Duodenal mucosa (tissue), 2 donors: Measurements from ENCODE around the gene WNT3A.
"Not testable (repeated sequence)": the region's sequence is repeated elsewhere in the genome, so short reads cannot be mapped to it uniquely, and the experiment has no call there.

Experiments
- H3K27ac ChIP-seq: one replicate; pipeline ENCODE4 v1.7.0; 2013; ENCODE audit warnings: low read depth, low read length
- H3K27me3 ChIP-seq, 2 donors: one replicate each; pipeline ENCODE4 v1.7.0; 2013; ENCODE audit warnings: low read length in 2 of 2, control low read depth in 1 of 2; ENCODE audit not compliant: insufficient read depth in 2 of 2, control insufficient read depth in 1 of 2
- H3K36me3 ChIP-seq, 2 donors: one replicate each; pipeline ENCODE4 v1.7.0; 2013; ENCODE audit warnings: low read length in 2 of 2, control low read depth in 1 of 2; ENCODE audit not compliant: insufficient read depth in 2 of 2, control insufficient read depth in 1 of 2
- H3K4me1 ChIP-seq, 2 donors: one replicate each; pipeline ENCODE4 v1.7.0; 2013; ENCODE audit warnings: low read length in 2 of 2, control low read depth in 1 of 2; ENCODE audit not compliant: insufficient read depth in 2 of 2, control insufficient read depth in 1 of 2
- H3K4me3 ChIP-seq, 2 donors: one replicate each; pipeline ENCODE4 v1.7.0; 2013; ENCODE audit warnings: low read length in 2 of 2, low read depth in 1 of 2
- H3K9ac ChIP-seq, 2 donors: one replicate each; pipeline ENCODE4 v1.7.0; 2013; ENCODE audit warnings: low read length in 2 of 2, low read depth in 1 of 2
- H3K9me3 ChIP-seq, 2 donors: one replicate each; pipeline ENCODE4 v1.7.0; 2013; ENCODE audit warnings: low read length in 2 of 2, control low read depth in 1 of 2; ENCODE audit not compliant: control insufficient read depth in 1 of 2

Gene WNT3A

DNA sequence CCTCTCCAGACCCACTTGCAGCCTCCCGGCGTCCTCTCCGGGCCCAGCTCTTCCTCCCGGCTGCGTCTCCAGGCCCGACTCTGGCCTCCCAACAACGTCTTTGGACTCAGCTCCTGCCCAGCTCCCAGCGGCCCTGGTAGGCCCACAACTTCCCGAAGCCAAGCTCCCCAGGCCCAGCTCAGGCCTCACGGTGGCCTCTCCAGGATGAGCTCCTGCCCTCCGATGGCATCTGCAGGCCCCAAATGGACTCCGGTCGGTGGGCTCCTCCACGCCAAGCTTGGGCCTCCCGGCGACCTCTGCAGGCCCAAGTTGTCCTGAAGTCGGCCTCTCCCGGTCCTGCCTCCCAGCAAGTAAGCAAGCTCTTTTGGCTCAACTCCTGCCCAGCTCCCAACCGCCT lies 34.5 kb upstream of the WNT3A start:
- not testable (repeated sequence) for H3K9me3 ChIP-seq, H3K4me1 ChIP-seq, H3K9ac ChIP-seq, H3K27ac ChIP-seq, H3K36me3 ChIP-seq, H3K27me3 ChIP-seq, H3K4me3 ChIP-seq

DNA sequence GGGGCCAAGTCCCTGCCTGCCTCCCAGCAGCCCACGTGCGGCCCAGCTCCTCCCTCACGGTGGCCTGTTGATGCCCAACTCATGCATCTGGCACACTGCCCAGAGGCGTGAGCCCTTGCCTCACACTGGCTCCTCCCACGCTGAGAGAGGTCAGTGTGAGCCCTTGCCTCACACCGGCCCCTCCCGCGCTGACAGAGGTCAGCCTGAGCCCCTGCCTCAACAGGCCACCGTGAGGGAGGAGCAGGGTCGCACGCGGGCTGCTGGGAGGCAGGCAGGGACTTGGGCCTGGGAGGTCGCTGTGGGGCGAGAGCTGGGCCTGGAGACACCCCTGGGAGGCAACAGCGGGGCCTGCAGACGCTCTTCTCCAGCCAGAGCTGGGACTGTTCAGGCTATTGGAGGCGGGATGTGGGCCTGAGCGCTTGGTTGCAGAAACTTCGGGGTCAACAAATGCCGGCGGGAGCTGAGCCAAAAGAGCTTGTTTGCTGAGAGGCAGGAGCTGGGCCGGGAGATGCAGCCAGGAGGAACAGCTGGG lies 33.9 kb upstream of the WNT3A start:
- H3K4me1 ChIP-seq, H3K27ac ChIP-seq, H3K4me3 ChIP-seq, H3K9me3 ChIP-seq, H3K9ac ChIP-seq, H3K36me3 ChIP-seq, H3K27me3 ChIP-seq: not testable (repeated sequence)

DNA sequence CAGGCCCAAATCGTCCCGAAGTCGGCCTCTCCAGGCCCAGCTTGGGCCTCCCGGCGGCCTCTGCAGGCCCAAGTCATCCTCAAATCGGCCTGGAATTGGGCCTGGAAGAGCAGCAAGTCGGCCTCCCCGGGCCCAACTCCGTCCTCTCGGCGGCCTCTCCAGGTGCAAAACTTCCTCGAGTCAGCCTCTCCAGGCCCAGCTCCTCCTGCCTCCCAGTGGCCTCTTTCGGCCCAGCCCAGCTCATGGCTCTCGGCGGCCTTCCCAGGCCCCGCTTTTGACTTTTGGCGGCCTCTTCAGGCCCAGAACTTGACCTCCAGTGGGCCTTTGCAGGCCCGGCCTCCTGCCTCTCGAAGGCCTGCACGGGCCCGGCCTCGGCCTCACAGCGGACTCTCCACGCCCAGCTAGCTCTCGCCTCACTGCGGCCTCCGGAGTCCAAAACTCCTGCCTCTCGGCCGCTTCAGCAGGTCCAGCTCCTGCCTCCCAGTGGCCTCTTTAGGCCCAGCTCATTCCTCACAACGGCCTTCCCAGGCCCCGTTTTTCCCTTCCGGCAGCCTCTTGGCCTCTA lies 33.0 kb upstream of the WNT3A start:
- H3K27me3 ChIP-seq, H3K4me3 ChIP-seq, H3K27ac ChIP-seq, H3K4me1 ChIP-seq, H3K9me3 ChIP-seq, H3K9ac ChIP-seq, H3K36me3 ChIP-seq: not testable (repeated sequence)

DNA sequence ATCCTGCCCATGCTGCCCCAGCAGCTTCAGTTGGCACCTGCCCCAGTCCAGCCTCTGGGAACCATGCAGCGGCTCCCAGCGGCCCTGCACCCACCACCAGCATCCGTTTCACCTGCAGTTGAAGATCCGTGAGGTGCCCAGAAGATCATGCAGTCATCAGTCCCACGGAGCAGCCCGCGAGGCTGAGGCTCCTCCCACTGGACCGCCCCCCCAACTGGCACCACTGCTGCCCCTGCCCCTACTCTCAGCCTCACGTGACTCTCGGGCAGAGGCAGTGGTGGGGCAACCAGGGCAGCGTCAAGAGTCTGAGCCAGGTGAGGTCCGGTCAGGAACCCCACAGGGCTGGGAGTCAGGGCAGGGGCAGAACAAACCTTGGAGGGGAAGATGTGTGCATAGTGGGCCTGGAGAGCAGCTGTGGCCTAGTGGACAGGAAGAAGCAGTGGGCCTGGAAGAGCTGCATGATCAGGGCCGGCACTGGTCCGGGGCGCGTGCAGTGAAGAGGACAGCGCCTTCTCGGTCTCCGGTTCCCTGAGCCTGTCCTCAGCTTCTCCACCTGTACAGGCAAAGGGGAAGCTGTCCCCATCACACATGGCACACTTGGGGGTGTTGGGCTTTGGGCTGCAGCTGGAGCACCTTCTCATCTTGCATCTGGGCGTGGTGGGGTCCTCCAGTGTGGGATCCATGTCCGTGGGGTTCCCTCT lies 31.1 kb upstream of the WNT3A start:
- H3K4me3 ChIP-seq, H3K36me3 ChIP-seq, H3K9ac ChIP-seq, H3K4me1 ChIP-seq, H3K27ac ChIP-seq, H3K9me3 ChIP-seq, H3K27me3 ChIP-seq: not testable (repeated sequence)

DNA sequence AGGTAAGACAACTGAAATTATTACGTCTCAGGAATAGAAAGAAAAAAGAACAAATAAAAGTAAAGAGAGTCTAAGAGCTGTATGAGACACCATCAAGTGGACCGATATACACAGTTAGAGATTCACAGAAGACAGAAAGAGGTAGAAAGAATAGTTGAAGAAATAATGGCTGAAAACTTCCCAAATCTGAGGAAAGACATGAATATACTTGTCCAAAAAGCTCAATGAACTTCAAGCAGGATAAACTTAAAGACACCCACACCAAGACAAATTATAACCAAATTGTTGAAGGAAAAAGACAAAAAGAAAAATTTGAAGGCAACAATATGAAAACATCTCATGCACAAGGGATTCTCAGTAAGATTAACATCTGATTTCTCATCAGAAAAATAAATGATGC lies 19.6 kb upstream of the WNT3A start:
- Histone ChIP-seq H3K4me1 (no peaks in the 10 kb centered on the region), H3K36me3 (no peaks in the 10 kb centered on the region), H3K4me3 (no peak overlapping the region), H3K9me3 (no peaks in the 10 kb centered on the region), H3K27me3 (peaks cover 0 to 3% of the 10 kb centered on the region in 2 donors), H3K27ac (no peak overlapping the region), H3K9ac (no peak overlapping the region)

DNA sequence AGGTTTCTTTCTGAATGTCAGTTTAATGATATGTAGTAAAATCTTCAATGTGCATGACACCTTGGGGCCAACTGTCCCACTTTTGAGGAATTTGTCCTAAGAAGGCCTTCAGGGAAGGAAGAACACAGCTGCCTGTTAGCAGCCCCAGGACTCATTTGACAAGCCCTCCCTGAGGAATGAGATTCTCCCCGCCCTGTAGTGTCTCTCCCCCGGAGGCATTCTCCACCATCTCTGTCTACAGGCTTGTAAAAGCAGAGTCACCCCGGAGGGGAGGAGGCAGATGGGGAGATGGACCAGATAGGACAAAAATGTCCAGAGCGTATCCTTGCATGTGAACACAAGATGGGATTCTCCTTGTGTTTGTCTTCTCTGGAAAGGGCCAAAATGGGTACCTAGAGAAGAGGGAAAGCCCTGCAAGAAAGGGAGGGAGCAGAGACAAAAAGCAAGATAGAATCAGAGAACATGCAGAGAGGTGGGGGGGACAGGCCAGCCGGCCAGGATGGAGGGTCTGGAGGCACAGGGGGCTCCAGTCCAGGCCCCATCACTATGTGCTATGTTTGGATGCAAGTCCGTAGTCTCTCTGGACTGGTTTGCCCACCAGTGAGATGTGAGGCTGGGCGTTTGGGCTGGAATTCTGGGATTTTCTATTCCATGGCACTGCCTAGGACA lies 12.0 kb upstream of the WNT3A start:
- no peaks in the 10 kb centered on the region for H3K36me3 ChIP-seq
- H3K9ac ChIP-seq = no peak overlapping the region
- H3K4me3 ChIP-seq = no peak overlapping the region
- no peaks in the 10 kb centered on the region for H3K27me3 ChIP-seq
- H3K9me3 ChIP-seq = peaks cover 5 to 14% of the 10 kb centered on the region in 2 donors
- H3K4me1 ChIP-seq = no peaks in the 10 kb centered on the region
- H3K27ac ChIP-seq = no peak overlapping the region

DNA sequence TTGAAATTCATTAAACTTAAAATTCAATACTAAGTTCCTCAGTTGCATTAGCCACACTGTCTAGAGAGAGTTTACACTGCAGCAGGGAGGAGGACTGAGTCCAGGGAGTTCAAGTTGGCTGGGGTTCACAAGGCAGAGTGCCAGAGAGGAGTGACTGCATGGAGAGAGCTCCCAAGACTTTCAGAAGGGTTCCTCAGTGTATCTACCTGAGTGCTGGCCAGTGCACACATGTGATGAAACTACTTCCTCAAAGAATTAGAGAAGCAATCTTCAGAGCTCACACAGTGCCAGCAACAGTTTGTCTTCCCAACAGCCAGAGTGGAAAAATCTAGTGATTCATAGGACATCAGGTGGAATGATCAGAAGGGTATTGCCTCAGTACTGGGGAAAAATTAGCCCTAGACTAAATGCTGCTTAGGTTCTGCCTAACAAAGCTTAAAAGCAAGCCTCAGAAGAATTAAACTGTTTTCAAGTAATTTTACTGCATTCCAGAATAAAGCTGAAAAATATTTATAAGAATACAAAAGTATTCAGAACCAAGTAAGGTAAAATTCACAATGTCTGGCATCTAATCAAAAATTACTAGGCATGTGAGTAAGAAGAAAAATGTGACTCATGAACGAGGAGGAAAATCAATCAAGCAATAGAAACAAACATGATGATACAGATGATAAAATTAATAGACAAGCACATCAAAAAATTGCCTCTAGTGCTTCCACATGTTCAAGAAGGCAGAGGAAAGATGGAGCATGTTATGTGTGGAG lies 10.4 kb upstream of the WNT3A start:
- Histone ChIP-seq H3K27ac (no peak overlapping the region), H3K4me1 (no peaks in the 10 kb centered on the region), H3K9ac (no peak overlapping the region), H3K9me3 (peaks cover 5 to 14% of the 10 kb centered on the region in 2 donors), H3K27me3 (peaks cover 0 to 7% of the 10 kb centered on the region in 2 donors), H3K36me3 (no peaks in the 10 kb centered on the region), H3K4me3 (no peak overlapping the region)

DNA sequence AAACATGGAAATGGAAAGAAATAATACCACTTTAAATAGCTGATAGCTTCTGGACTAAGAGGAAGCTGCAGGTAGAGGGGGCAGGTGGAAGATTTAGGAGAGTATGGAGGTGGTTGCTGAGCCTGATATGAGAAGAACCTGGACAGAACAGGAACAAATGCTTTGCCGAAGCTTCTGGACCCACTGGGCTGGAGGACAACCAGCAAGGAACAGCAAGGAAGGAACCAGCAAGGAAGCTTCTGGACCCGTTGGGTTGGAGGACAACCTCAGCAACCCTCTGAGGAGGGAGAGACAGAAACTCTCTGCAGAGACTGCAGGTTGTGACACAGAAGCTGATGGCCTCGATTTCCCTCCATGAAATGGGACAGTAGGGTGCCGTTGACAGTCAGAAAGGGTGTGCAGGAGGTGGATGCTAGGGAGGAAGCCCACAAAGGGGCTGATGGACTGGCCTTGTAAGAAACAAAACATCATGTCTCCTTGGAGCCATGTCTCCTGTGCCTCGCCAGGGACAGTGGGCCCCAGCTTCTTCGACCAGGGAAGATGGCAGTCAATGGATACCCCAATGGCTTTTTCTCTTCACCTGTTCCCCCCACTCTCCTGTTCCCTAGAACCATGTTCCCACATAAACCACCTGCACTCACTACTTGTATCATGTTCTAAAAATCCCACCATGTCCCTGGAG lies 8.3 kb upstream of the WNT3A start:
- Histone ChIP-seq H3K4me1 (no peaks in the 10 kb centered on the region), H3K36me3 (no peaks in the 10 kb centered on the region), H3K9ac (no peak overlapping the region), H3K4me3 (no peak overlapping the region), H3K9me3 (peaks cover 5 to 14% of the 10 kb centered on the region in 2 donors), H3K27ac (no peak overlapping the region), H3K27me3 (peaks cover 2 to 15% of the 10 kb centered on the region in 2 donors)

DNA sequence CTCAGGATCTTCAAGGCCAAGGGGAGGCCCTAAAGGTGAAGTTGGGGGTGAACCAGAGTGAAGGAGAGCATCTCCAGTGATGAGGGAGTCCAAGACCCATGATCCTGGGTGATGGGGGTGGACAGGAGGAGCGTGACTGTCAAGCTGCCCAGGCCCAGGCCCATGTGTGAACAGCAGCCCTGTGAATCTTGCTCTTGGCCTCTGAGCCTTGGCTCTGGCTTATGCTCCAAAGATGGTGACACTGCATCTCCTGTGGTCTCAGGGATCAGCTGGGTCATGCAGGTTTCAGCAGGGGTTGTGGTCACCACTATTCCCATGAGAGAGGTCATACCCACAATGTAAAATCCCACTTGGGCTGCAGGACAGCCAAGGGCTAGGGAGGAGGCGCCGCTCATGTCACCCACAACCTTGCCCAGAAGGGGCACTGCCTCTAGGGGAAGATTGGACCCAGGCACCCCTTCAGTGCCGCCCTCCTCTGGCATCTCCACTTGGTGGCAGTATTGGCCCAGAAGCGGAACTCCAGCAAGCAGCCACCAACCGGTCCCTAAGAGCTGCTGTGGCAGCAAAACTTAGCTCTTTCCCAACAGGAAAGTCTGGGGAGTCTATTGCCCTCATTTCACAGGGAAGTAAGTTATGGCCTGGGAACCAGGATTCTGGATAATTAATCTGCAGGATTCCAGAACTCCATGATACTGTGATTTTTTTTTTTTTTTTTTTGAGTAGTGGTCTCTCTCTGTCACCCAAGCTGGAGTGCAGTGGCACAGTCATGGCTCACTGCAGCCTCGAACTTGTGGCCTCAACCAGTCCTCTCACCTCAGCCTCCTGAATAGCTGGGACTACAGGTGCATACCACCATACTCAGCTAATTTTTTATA lies 7.5 kb upstream of the WNT3A start:
- Histone ChIP-seq H3K4me1 (no peaks in the 10 kb centered on the region), H3K4me3 (no peak overlapping the region), H3K27me3 (peaks cover 10 to 23% of the 10 kb centered on the region in 2 donors), H3K27ac (no peak overlapping the region), H3K9ac (no peak overlapping the region), H3K36me3 (no peaks in the 10 kb centered on the region), H3K9me3 (peaks cover 5 to 14% of the 10 kb centered on the region in 2 donors)
